ENCODE measurements around the gene SLC31A1. TPM values are rescaled to one million over a fixed set of nuclear protein-coding genes. Genes with fewer than 3 reads are reported as not detected.

The SLC31A1 gene
- total and polyA plus RNA-seq, 2 of the 8 experiments (the other 6 are each of a cell fraction or from before 2014, with no cell fraction given), result 23.9 to 40.8 TPM

DNA sequence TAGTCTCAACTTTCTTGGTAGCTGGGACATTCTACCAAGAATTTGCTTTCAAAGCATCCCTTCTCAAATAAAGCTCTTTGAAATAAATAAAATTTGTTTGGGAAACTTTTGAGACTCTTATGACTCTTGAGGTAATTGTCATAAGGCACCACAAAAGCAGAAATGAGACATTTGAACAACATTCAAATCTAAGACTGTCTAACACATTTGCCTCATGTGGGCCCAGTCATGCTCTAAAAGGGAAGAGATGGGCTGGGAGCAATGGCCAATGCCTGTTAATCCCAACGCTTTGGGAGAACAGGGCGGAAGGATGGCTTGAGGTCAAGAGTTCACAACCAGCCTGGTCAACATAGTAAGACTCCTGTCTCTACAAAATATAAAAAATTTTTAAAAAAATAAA, 44.1 kb upstream of the SLC31A1 start:
- no peak overlapping the region for H4K91ac ChIP-seq (replicated peaks; ENCODE audit: insufficient read length, low read length)
- DNase-seq (ENCODE audit: low read depth in 1 of 2, low spot score in 2 of 2) (no peak), FAIRE-seq (no peak)
- no peak overlapping the region for H3K4ac ChIP-seq (replicated peaks; ENCODE audit: insufficient read length, low read depth, low read length)
- H3K18ac ChIP-seq (ENCODE audit: extremely low read depth, low read length), result no peak overlapping the region
- H2BK12ac ChIP-seq (ENCODE audit: low read depth, low read length), result no peak overlapping the region
- H4K20me1 ChIP-seq (replicated peaks in 1 of 2; ENCODE audit: control insufficient read depth in 1 of 2, insufficient read depth in 2 of 2, low read length in 2 of 2), result no peaks in the 10 kb centered on the region
- no peak overlapping the region for H3K23ac ChIP-seq (ENCODE audit: insufficient read length)
- no peak overlapping the region for H3K9ac ChIP-seq (replicated peaks in 1 of 4; ENCODE audit: extremely low read depth in 1 of 4, low read depth in 3 of 4, low read length in 3 of 4)
- WGBS, 2 experiments (ENCODE audit: extremely low coverage in 1 of 2, insufficient coverage in 1 of 2, insufficient read length in 1 of 2, insufficient replicate concordance in 2 of 2, low coverage in 1 of 2, low lambda C conversion rate in 2 of 2, missing lambda C conversion rate in 1 of 2), result 91% methylated on average over 2 of the region's 2 CpGs; no CpG with 5 or more reads in 1 of the 2 experiments
- H3K27me3 ChIP-seq (replicated peaks in 1 of 4; ENCODE audit: control insufficient read depth in 3 of 4, extremely low read depth in 1 of 4, insufficient read depth in 3 of 4, low read length in 3 of 4), result no peaks in the 10 kb centered on the region
- TF ChIP-seq SIN3A (conservative IDR thresholded peaks at IDR 0.05 in 1 of 2, IDR thresholded peaks at IDR 0.05 in 1 of 2; ENCODE audit: low read depth in 1 of 2, low read length in 2 of 2) (no peak), FOSL1 (IDR thresholded peaks at IDR 0.05; ENCODE audit: insufficient read depth, low read depth, low read length) (no peak), HDAC2 (IDR thresholded peaks at IDR 0.05; ENCODE audit: borderline replicate concordance in 1 of 2, low read depth in 2 of 2, low read length in 2 of 2) (no peak), YY1 (IDR thresholded peaks at IDR 0.05; ENCODE audit: low read depth, low read length) (no peak), PHF8 (conservative IDR thresholded peaks at IDR 0.05; ENCODE audit: low read depth, low read length) (no peak), SRF (IDR thresholded peaks at IDR 0.05; ENCODE audit: low read depth, low read length) (no peak)
- TF ChIP-seq, protein P1, sequence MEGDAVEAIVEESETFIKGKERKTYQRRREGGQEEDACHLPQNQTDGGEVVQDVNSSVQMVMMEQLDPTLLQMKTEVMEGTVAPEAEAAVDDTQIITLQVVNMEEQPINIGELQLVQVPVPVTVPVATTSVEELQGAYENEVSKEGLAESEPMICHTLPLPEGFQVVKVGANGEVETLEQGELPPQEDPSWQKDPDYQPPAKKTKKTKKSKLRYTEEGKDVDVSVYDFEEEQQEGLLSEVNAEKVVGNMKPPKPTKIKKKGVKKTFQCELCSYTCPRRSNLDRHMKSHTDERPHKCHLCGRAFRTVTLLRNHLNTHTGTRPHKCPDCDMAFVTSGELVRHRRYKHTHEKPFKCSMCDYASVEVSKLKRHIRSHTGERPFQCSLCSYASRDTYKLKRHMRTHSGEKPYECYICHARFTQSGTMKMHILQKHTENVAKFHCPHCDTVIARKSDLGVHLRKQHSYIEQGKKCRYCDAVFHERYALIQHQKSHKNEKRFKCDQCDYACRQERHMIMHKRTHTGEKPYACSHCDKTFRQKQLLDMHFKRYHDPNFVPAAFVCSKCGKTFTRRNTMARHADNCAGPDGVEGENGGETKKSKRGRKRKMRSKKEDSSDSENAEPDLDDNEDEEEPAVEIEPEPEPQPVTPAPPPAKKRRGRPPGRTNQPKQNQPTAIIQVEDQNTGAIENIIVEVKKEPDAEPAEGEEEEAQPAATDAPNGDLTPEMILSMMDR (IDR thresholded peaks at IDR 0.05; ENCODE audit: control extremely low read depth in 1 of 3, insufficient read depth in 1 of 3, low read depth in 1 of 3, low read length in 3 of 3), result no peak
- no peak overlapping the region for H2BK120ac ChIP-seq (replicated peaks; ENCODE audit: low read depth, low read length)
- no peak overlapping the region for H3K27ac ChIP-seq (ENCODE audit: low read depth, low read length)
- H4K5ac ChIP-seq (ENCODE audit: insufficient read length, low read depth, low read length), result no peak overlapping the region
- H3K4me3 ChIP-seq (ENCODE audit: extremely low read depth in 1 of 4, insufficient read depth in 2 of 4, low read depth in 3 of 4, low read length in 4 of 4), result no peak overlapping the region
- H3K4me1 ChIP-seq (replicated peaks in 1 of 4; ENCODE audit: control insufficient read depth in 3 of 4, insufficient read depth in 4 of 4, low read length in 3 of 4), result no peaks in the 10 kb centered on the region
- no peak overlapping the region for H3K56ac ChIP-seq (replicated peaks; ENCODE audit: insufficient read length, low read depth, low read length)
- no peaks in the 10 kb centered on the region for H3K9me3 ChIP-seq (ENCODE audit: insufficient read depth in 2 of 2, low read depth in 1 of 2, low read length in 1 of 2)
- CTCF ChIA-PET (ENCODE audit: partially characterized antibody), result interaction anchor here (1.9 kb wide), 1 partner anchor 26 kb away, joined by 5 read pairs; the partner anchor contains the start of gene SLC31A2
- H2AK5ac ChIP-seq (ENCODE audit: low read depth, low read length), result no peak overlapping the region
- H3K23me2 ChIP-seq (ENCODE audit: low read depth, low read length), result no peaks in the 10 kb centered on the region
- H3K79me2 ChIP-seq (ENCODE audit: control insufficient read depth in 1 of 2, insufficient read depth in 2 of 2, low read length in 2 of 2), result no peaks in the 10 kb centered on the region
- no peaks in the 10 kb centered on the region for H3K79me1 ChIP-seq (ENCODE audit: low read depth, low read length)
- H3K36me3 ChIP-seq (ENCODE audit: control insufficient read depth in 2 of 4, insufficient read depth in 4 of 4, low read length in 3 of 4), result peaks cover 7 to 35% (median 24%) of the 10 kb centered on the region in 4 experiments; a peak in 7 of 8 replicates
- POLR2A ChIA-PET (ENCODE audit: partially characterized antibody), result no interaction called here
- H3K14ac ChIP-seq (ENCODE audit: insufficient read length), result no peak overlapping the region
- H2BK15ac ChIP-seq (ENCODE audit: low read length), result no peak overlapping the region
- no peak overlapping the region for H2AFZ ChIP-seq (ENCODE audit: low read length)
- no peak overlapping the region for H3K4me2 ChIP-seq (ENCODE audit: insufficient read depth in 1 of 2, low read depth in 2 of 2, low read length in 2 of 2)
- no peak overlapping the region for H2BK20ac ChIP-seq (ENCODE audit: low read length)
- H4K8ac ChIP-seq (ENCODE audit: extremely low read depth, insufficient read depth, low read length), result no peak overlapping the region
- H2BK5ac ChIP-seq (ENCODE audit: low read depth, low read length), result no peak overlapping the region
